Neuronal stem cell (in vitro differentiated cells): ENCODE measurements around the gene PSENEN.

Experiments used
- DNase-seq: peaks from one replicate; pipeline ENCODE4 v3.0.0-alpha.2; 2013; ENCODE audit warnings: low spot score
- H2AFZ ChIP-seq: one replicate; pipeline ENCODE4 v1.6.1; 2013; ENCODE audit warnings: mild to moderate bottlenecking, low read length, inconsistent platforms
- H2AK5ac ChIP-seq: 2 replicates; pipeline ENCODE4 v1.6.1; 2013; ENCODE audit warnings: low read depth, mild to moderate bottlenecking, inconsistent platforms, low read length, moderate library complexity, mixed read lengths
- H2BK120ac ChIP-seq: 2 replicates; pipeline ENCODE4 v1.6.1; 2013; ENCODE audit warnings: low read depth, mild to moderate bottlenecking, inconsistent platforms, low read length, moderate library complexity, mixed read lengths
- H2BK12ac ChIP-seq: one replicate; pipeline ENCODE4 v1.6.1; 2013; ENCODE audit warnings: low read length, inconsistent platforms
- H2BK15ac ChIP-seq: 2 replicates; pipeline ENCODE4 v1.6.1; 2013; ENCODE audit warnings: mild to moderate bottlenecking, low read length, inconsistent platforms, mixed read lengths
- H2BK5ac ChIP-seq: one replicate; pipeline ENCODE4 v1.6.1; 2013; ENCODE audit warnings: inconsistent platforms, mild to moderate bottlenecking, low read length, moderate library complexity
- H3K14ac ChIP-seq: one replicate; pipeline ENCODE4 v1.6.1; 2013; ENCODE audit warnings: low read length, inconsistent platforms
- H3K18ac ChIP-seq: 2 replicates; pipeline ENCODE4 v1.6.1; 2013; ENCODE audit warnings: low read length, inconsistent platforms
- H3K23ac ChIP-seq: 2 replicates; pipeline ENCODE4 v1.6.1; 2013; ENCODE audit warnings: low read depth, mild to moderate bottlenecking, mixed read lengths, low read length, inconsistent platforms; ENCODE audit not compliant: poor library complexity
- H3K27ac ChIP-seq: replicated peaks from 3 replicates; pipeline ENCODE4 v1.5.1; 2013; ENCODE audit warnings: low read length, inconsistent platforms
- H3K27me3 ChIP-seq, 3 experiments: 2 replicates each; pipeline ENCODE4 v1.6.1; 2013; ENCODE audit warnings: low read length in 3 of 3, mild to moderate bottlenecking in 2 of 3, inconsistent platforms in 1 of 3, low read depth in 1 of 3, mixed read lengths in 1 of 3, moderate library complexity in 1 of 3; ENCODE audit not compliant: control insufficient read depth in 3 of 3, insufficient read depth in 3 of 3
- H3K36me3 ChIP-seq, 2 donors: replicated peaks in 1 of 2; 2 replicates each; pipeline ENCODE4 v1.6.1; 2013; ENCODE audit warnings: low read length in 2 of 2; ENCODE audit not compliant: control insufficient read depth in 2 of 2, insufficient read depth in 2 of 2
- H3K4ac ChIP-seq: 2 replicates; pipeline ENCODE4 v1.6.1; 2013; ENCODE audit warnings: inconsistent platforms, mild to moderate bottlenecking, low read length, moderate library complexity
- H3K4me1 ChIP-seq, 2 donors: 1 replicate in 1 of 2; 2 replicates in 1 of 2; pipeline ENCODE4 v1.6.1; 2013; ENCODE audit warnings: low read length in 2 of 2, low read depth in 1 of 2; ENCODE audit not compliant: control insufficient read depth in 2 of 2, insufficient read depth in 1 of 2
- H3K4me2 ChIP-seq: one replicate; pipeline ENCODE4 v1.6.1; 2013; ENCODE audit warnings: mild to moderate bottlenecking, low read length, inconsistent platforms; ENCODE audit not compliant: insufficient read depth, poor library complexity, severe bottlenecking
- H3K4me3 ChIP-seq, 2 donors: 2 replicates each; pipeline ENCODE4 v1.5.1; 2013; ENCODE audit warnings: low read length in 2 of 2, mild to moderate bottlenecking in 2 of 2, inconsistent platforms in 1 of 2, moderate library complexity in 1 of 2
- H3K79me1 ChIP-seq: one replicate; pipeline ENCODE4 v1.6.1; 2013; ENCODE audit warnings: low read depth, mild to moderate bottlenecking, inconsistent platforms, low read length, moderate library complexity
- H3K9ac ChIP-seq: one replicate; pipeline ENCODE4 v1.6.1; 2013; ENCODE audit warnings: mild to moderate bottlenecking, low read depth, low read length, inconsistent platforms; ENCODE audit not compliant: poor library complexity
- H3K9me3 ChIP-seq, 2 donors: replicated peaks in 1 of 2; 2 replicates each; pipeline versions ENCODE3 to v1.6.1; 2013; ENCODE audit warnings: low read length in 2 of 2, mild to moderate bottlenecking in 2 of 2, inconsistent platforms in 1 of 2, low read depth in 1 of 2, mixed read lengths in 1 of 2, moderate library complexity in 1 of 2; ENCODE audit not compliant: control insufficient read depth in 2 of 2, insufficient read depth in 1 of 2
- H4K8ac ChIP-seq: one replicate; pipeline ENCODE4 v1.6.1; 2013; ENCODE audit warnings: low read depth, mild to moderate bottlenecking, inconsistent platforms, low read length, moderate library complexity
- H4K91ac ChIP-seq: one replicate; pipeline ENCODE4 v1.6.1; 2013; ENCODE audit warnings: low read length, low read depth, mild to moderate bottlenecking, inconsistent platforms; ENCODE audit not compliant: poor library complexity
- WGBS, 2 donors: extraction: QIAGEN DNeasy Blood & Tissue Kit; methylation state at CpG; one replicate each; pipeline ENCODE4 v1.1.7; 2013; ENCODE audit warnings: missing lambda C conversion rate in 2 of 2, mixed read lengths in 1 of 2; ENCODE audit not compliant: insufficient read length in 2 of 2, insufficient replicate concordance in 1 of 2; ENCODE audit errors: extremely low coverage in 2 of 2; 5-methylcytosine and 5-hydroxymethylcytosine counted together

PSENEN gene

DNA sequence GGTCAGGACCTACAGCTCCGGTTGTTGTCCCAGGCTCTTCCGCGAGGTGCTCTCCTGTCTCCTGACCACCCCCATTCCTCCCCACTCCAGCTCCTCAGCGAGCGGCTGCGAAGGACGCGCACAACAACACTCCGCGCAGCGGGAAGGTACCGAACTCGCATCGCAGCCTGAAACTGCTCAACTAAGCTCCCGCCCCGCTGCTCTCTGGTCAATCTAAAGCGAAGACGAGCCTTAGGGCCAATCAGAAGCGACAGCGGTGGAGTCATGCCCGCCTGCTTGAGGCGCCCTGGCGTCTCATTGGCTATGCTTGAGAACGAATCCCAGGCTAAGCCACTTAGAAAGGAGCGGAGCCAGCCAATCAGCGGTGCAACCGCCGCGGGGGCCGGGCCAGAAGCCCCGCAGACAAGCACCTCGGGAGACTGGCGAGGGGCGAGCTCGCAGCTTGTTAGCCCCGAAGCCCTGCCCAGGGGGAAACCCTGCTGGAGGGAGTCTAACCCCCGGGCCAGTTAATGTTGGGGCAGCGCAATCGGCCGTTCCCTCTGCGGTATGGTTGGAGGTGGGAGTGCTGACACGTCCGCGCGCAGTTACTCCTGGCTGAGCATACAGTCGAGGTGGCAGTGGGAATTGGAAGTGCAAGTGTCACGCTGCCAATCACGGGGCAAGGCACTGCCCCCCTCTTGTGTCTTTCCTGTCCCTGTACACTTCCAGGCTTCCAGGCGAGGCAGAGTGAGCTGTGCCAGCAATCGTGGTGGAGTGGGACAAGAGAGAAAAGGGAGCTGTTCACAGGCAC is 43.0 kb upstream of the PSENEN start:
- peak overlapping the region; percentile 89 for H3K18ac ChIP-seq
- peak overlapping the region; percentile 84 for H3K4me2 ChIP-seq
- peaks cover 0 to 2% of the 10 kb centered on the region in 2 donors for H3K4me1 ChIP-seq
- H2BK12ac ChIP-seq = no peak overlapping the region
- H3K36me3 ChIP-seq = no peaks in the 10 kb centered on the region
- DNase-seq = peak; percentile 96
- H2AFZ ChIP-seq = peak overlapping the region; percentile 94
- H3K4ac ChIP-seq = no peak overlapping the region
- no peak overlapping the region for H3K27ac ChIP-seq
- peak overlapping the region; percentile 63 for H3K14ac ChIP-seq
- H3K27me3 ChIP-seq = peaks cover 0 to 7% (median 0%) of the 10 kb centered on the region in 3 experiments
- no CpG with 5 or more reads among the region's 50 CpGs for WGBS, 2 donors
- no peak overlapping the region for H2BK5ac ChIP-seq
- no peaks in the 10 kb centered on the region for H3K9me3 ChIP-seq
- H3K9ac ChIP-seq = peak overlapping the region; percentile 80
- H3K4me3 ChIP-seq = peak overlapping the region; percentile 57 to 85
- no peak overlapping the region for H2AK5ac ChIP-seq
- H3K23ac ChIP-seq = peak overlapping the region; percentile 92
- H3K79me1 ChIP-seq = no peaks in the 10 kb centered on the region
- no peak overlapping the region for H2BK120ac ChIP-seq
- H4K91ac ChIP-seq = no peak overlapping the region
- H4K8ac ChIP-seq = peak overlapping the region; percentile 45
- no peak overlapping the region for H2BK15ac ChIP-seq

DNA sequence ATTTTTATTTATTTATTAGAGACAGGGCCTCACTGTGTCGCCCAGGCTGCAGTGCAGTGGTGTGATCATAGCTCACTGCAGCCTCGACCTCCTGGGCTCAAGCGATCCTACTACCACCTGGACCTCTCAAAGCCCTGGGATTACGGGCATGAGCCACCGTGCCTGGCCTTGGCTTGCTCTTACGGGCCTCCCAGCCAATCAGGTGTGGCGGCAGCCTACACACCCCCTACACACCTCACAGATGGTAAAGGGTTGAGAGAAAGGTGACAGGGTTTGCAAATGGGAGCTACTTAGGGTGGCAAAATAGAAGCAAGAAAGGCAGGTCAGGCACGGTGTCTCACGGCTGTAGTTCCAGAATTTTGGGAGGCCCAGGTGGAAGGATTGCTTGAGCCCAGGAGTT is 42.1 kb upstream of the PSENEN start:
- Histone ChIP-seq H3K27me3 (peaks cover 0 to 7% (median 0%) of the 10 kb centered on the region in 3 experiments), H3K4me2 (peak overlapping the region; percentile 11)
- no CpG with 5 or more reads among the region's 9 CpGs for WGBS, 2 donors

DNA sequence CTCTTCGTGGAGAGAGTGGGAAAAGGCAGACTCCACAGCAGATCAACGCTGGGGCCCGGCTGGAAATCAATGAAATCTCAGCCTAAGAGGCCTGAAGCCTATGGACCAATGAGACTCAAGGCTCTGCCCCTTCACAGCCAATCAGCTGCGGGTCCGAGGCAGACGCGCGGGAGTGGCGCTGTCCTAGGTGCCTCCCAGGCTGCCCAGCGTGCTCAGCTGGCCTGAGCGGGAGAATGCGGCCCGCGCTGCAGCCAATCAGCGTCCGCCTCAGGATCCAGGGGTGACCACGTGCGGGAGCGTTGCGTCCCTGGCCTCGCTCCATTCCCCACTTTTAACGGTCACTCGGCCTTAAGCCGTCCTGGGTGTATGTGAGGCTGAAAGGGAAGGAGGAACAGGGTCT is 41.2 kb upstream of the PSENEN start, which contains the start of gene ZBTB32:
Gene ZBTB32 (plus strand): TSS at position 341 of the 400 bp plus-strand sequence. CDS start 10,069 bp downstream, outside the sequence.
- no peaks in the 10 kb centered on the region for H3K9me3 ChIP-seq
- DNase-seq = peak; percentile 21
- no peak within 1 kb of the TSS for H3K4ac ChIP-seq
- no peak within 1 kb of the TSS for H3K9ac ChIP-seq
- H3K18ac ChIP-seq = peak within 1 kb of the TSS; percentile 44
- no CpG with 5 or more reads among the region's 24 CpGs for WGBS, 2 donors
- H2BK5ac ChIP-seq = no peak within 1 kb of the TSS
- H2BK15ac ChIP-seq = no peak within 1 kb of the TSS
- H3K4me2 ChIP-seq = no peak within 1 kb of the TSS
- H3K23ac ChIP-seq = no peak within 1 kb of the TSS
- no peak within 1 kb of the TSS for H4K91ac ChIP-seq
- H3K79me1 ChIP-seq = no peaks in the 10 kb centered on the region
- no peak within 1 kb of the TSS for H3K27ac ChIP-seq
- H2AK5ac ChIP-seq = no peak within 1 kb of the TSS
- H3K36me3 ChIP-seq = no peaks in the 10 kb centered on the region
- no peak within 1 kb of the TSS for H3K14ac ChIP-seq
- H4K8ac ChIP-seq = no peak within 1 kb of the TSS
- H2BK12ac ChIP-seq = no peak within 1 kb of the TSS
- peak within 1 kb of the TSS in 1 of 2 donors; percentile 52 for H3K4me3 ChIP-seq
- peaks cover 0 to 7% (median 0%) of the 10 kb centered on the region in 3 experiments for H3K27me3 ChIP-seq
- no peak within 1 kb of the TSS for H2AFZ ChIP-seq
- H3K4me1 ChIP-seq = peaks cover 0 to 2% of the 10 kb centered on the region in 2 donors
- H2BK120ac ChIP-seq = no peak within 1 kb of the TSS

More for the DNA sequence above, 42.1 kb upstream of the PSENEN start:
- Histone ChIP-seq H3K18ac (peak overlapping the region; percentile 44), H3K36me3 (no peaks in the 10 kb centered on the region), H3K14ac (no peak overlapping the region), H3K4me1 (peaks cover 0 to 2% of the 10 kb centered on the region in 2 donors), H3K9me3 (no peaks in the 10 kb centered on the region), H2BK12ac (no peak overlapping the region), H4K91ac (no peak overlapping the region), H2AFZ (no peak overlapping the region), H2BK5ac (no peak overlapping the region), H3K4ac (no peak overlapping the region), H4K8ac (no peak overlapping the region), H3K23ac (no peak overlapping the region), H3K79me1 (no peaks in the 10 kb centered on the region), H3K27ac (no peak overlapping the region), H3K4me3 (peak overlapping the region in 1 of 2 donors; percentile 52), H2BK120ac (no peak overlapping the region), H2AK5ac (no peak overlapping the region), H2BK15ac (no peak overlapping the region), H3K9ac (no peak overlapping the region)
- no peak for DNase-seq

DNA sequence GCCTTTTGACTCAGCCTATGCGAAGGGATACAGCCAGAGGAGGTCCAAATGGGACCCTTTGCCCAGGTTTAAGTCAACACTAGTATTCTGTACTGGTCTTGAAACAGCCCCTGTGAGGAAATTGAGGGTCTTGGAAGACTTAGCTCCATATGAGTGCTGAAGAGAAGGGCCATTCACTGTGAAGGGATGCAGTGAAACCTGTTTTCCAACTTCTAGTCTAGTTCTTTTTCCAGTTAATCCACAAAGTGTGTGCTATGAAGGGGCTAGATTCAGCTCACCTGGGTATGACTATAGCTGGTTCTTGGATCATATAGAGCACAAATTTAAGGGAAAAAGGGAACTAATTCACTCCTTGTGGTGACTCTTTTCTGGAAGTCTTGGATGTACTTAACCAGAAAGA is 37.1 kb upstream of the PSENEN start:
- Histone ChIP-seq H4K91ac (no peak overlapping the region), H3K27ac (no peak overlapping the region), H3K23ac (no peak overlapping the region), H2AFZ (no peak overlapping the region), H3K4me3 (no peak overlapping the region), H3K4me1 (peaks cover 2% of the 10 kb centered on the region in 2 donors), H3K36me3 (no peaks in the 10 kb centered on the region), H3K4me2 (no peak overlapping the region), H2BK12ac (no peak overlapping the region), H2AK5ac (no peak overlapping the region), H3K9ac (no peak overlapping the region), H3K79me1 (no peaks in the 10 kb centered on the region), H2BK15ac (no peak overlapping the region), H4K8ac (no peak overlapping the region), H3K27me3 (peaks cover 0 to 3% (median 0%) of the 10 kb centered on the region in 3 experiments), H3K14ac (no peak overlapping the region), H3K18ac (no peak overlapping the region), H2BK5ac (no peak overlapping the region), H3K4ac (no peak overlapping the region), H3K9me3 (no peaks in the 10 kb centered on the region), H2BK120ac (no peak overlapping the region)
- WGBS, 2 donors = no CpG with 5 or more reads among the region's 1 CpG
- DNase-seq = no peak
